PC-9 (cell line): ENCODE results near the gene ZNF319. TPM values are rescaled to one million over a fixed set of nuclear protein-coding genes. Genes with fewer than 3 reads are reported as not detected.

Experiments
- BruUV-seq: library from RNA; stranded (reverse); fragments of 400-500 nt; replicated peaks from 2 replicates; lab custom pipeline; 2021; lab: Mats Ljungman, UMichigan
- CTCF ChIA-PET: fragments of 300-600 bp; sonication (Branson Sonifier 250); formaldehyde crosslinking; loops from one replicate; lab custom pipeline; 2022; ENCODE audit warnings: antibody characterized with exemption; lab: Charles Lee
- POLR2A ChIA-PET: fragments of 300-600 bp; sonication (Branson Sonifier 250); formaldehyde crosslinking; loops from one replicate; lab custom pipeline; 2022; ENCODE audit warnings: antibody characterized with exemption; ENCODE audit not compliant: unreplicated experiment; lab: Charles Lee
- DNase-seq, 2 experiments: peaks; one replicate each; pipeline versions ENCODE4 v3.0.0 to v3.0.0-alpha.2; 2015 to 2022; ENCODE audit warnings: mixed read lengths in 1 of 2
- H2AFZ ChIP-seq: fragments of 200-600 bp; sonication (generic); 2 replicates; pipeline ENCODE4 v1.8.1; 2017; ENCODE audit warnings: antibody characterized with exemption
- H3F3A ChIP-seq: fragments of 200-600 bp; sonication (generic); 2 replicates; pipeline ENCODE4 v1.8.1; 2017; ENCODE audit warnings: antibody characterized with exemption, mild to moderate bottlenecking, low read depth; ENCODE audit not compliant: insufficient read depth
- H3K27ac ChIP-seq: fragments of 200-600 bp; sonication (generic); 2 replicates; pipeline ENCODE4 v1.6.1; 2016; ENCODE audit warnings: mixed run types
- H3K27me3 ChIP-seq: fragments of 200-600 bp; sonication (generic); 2 replicates; pipeline ENCODE4 v1.6.1; 2016; ENCODE audit warnings: low read depth, mixed run types; ENCODE audit not compliant: insufficient read depth
- H3K36me3 ChIP-seq: fragments of 200-600 bp; sonication (generic); 2 replicates; pipeline ENCODE4 v1.6.1; 2016; ENCODE audit warnings: low read depth, mixed run types
- H3K4me1 ChIP-seq: fragments of 200-600 bp; sonication (generic); replicated peaks from 2 replicates; pipeline ENCODE4 v1.6.1; 2016; ENCODE audit warnings: mixed run types; ENCODE audit not compliant: insufficient read depth
- H3K4me2 ChIP-seq: fragments of 200-600 bp; sonication (generic); 2 replicates; pipeline ENCODE4 v1.6.1; 2017; ENCODE audit warnings: mixed run types
- H3K4me3 ChIP-seq: fragments of 200-600 bp; sonication (generic); 2 replicates; pipeline ENCODE4 v1.6.1; 2016; ENCODE audit warnings: mixed run types
- H3K79me2 ChIP-seq: fragments of 200-600 bp; sonication (generic); 2 replicates; pipeline ENCODE4 v1.6.1; 2017; ENCODE audit warnings: low read depth, mixed run types
- H3K9me2 ChIP-seq: fragments of 200-600 bp; sonication (generic); 2 replicates; pipeline ENCODE4 v1.8.1; 2017; ENCODE audit warnings: mild to moderate bottlenecking; ENCODE audit not compliant: insufficient read depth
- H3K9me3 ChIP-seq: fragments of 200-600 bp; sonication (generic); 2 replicates; pipeline ENCODE4 v1.8.1; 2016; ENCODE audit warnings: low read depth; ENCODE audit not compliant: insufficient read depth
- H4K20me1 ChIP-seq: fragments of 200-600 bp; sonication (generic); 2 replicates; pipeline ENCODE4 v1.8.1; 2017; ENCODE audit not compliant: insufficient read depth
- EZH2 ChIP-seq: fragments of 200-600 bp; sonication (generic); IDR thresholded peaks from 2 replicates; pipeline ENCODE4 v1.8.0; 2017; ENCODE audit warnings: antibody characterized with exemption, low read depth
- intact Hi-C: fragments of 100-400 bp; cut with micrococcal nuclease; formaldehyde crosslinking; loops from one replicate; pipeline ENCODE4 v1.10.0; 2022; ENCODE audit not compliant: unreplicated experiment
- total RNA-seq: library from RNA; stranded (reverse); gene quantifications from 2 replicates; pipeline ENCODE4 v1.2.3, GENCODE V29; 2021
- TF ChIP-seq, protein P1 (sequence below): fragments of 200-600 bp; sonication (generic); conservative IDR thresholded peaks from 2 replicates; pipeline ENCODE4 v1.6.1; 2017; ENCODE audit warnings: mixed run types, antibody characterized with exemption, mild to moderate bottlenecking, moderate library complexity

ZNF319 gene
- total RNA-seq, 1 experiment from 2014 or later = 11.0 TPM

DNA sequence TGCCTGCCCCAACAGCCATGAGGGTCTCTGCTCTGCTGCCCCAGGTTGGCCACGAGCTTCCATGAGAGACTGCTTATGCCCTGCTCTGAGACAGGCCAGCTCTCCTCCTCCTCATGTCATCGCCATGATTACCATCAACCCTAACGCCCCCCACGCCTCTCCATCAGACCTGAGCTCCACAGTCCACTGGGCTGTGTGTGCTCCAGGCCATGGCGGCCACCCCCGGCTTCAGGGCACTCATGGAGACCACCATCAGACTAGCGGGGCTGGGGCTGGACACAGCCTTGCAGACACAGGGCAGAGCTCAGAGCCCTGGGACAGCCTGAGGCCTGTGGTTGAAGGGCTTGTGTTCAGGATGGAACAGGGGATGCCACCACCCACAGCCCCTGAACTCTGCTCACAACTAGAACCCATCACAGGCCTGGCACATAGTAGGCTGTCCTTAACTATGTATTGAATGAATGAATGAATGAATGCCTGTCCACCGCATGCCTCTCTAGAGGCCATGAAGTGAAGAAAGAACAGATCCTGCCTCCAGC is 44.1 kb downstream of the ZNF319 start:
- no peak for DNase-seq
- no peak overlapping the region for H3K4me3 ChIP-seq
- H3K27ac ChIP-seq = no peak overlapping the region
- no peaks in the 10 kb centered on the region for H3K79me2 ChIP-seq
- H3K27me3 ChIP-seq = no peaks in the 10 kb centered on the region
- no TSS peak for BruUV-seq
- H3K4me1 ChIP-seq = peaks cover 29% of the 10 kb centered on the region
- CTCF ChIA-PET = no interaction called here
- H4K20me1 ChIP-seq = no peaks in the 10 kb centered on the region
- H3K9me2 ChIP-seq = no peaks in the 10 kb centered on the region
- H2AFZ ChIP-seq = no peak overlapping the region
- no peaks in the 10 kb centered on the region for H3K9me3 ChIP-seq
- peaks cover 15% of the 10 kb centered on the region; the same call in 1 of the 2 replicates for H3F3A ChIP-seq
- H3K36me3 ChIP-seq = no peaks in the 10 kb centered on the region
- intact Hi-C loops = no loop called here
- TF ChIP-seq, protein P1, sequence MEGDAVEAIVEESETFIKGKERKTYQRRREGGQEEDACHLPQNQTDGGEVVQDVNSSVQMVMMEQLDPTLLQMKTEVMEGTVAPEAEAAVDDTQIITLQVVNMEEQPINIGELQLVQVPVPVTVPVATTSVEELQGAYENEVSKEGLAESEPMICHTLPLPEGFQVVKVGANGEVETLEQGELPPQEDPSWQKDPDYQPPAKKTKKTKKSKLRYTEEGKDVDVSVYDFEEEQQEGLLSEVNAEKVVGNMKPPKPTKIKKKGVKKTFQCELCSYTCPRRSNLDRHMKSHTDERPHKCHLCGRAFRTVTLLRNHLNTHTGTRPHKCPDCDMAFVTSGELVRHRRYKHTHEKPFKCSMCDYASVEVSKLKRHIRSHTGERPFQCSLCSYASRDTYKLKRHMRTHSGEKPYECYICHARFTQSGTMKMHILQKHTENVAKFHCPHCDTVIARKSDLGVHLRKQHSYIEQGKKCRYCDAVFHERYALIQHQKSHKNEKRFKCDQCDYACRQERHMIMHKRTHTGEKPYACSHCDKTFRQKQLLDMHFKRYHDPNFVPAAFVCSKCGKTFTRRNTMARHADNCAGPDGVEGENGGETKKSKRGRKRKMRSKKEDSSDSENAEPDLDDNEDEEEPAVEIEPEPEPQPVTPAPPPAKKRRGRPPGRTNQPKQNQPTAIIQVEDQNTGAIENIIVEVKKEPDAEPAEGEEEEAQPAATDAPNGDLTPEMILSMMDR = no peak
- TF ChIP-seq EZH2 = no peak
- POLR2A ChIA-PET = interaction anchor here (0.6 kb wide), 1 partner anchor 44 kb away, joined by 20 read pairs; no protein-coding TSS in a partner anchor
- no peak overlapping the region for H3K4me2 ChIP-seq

DNA sequence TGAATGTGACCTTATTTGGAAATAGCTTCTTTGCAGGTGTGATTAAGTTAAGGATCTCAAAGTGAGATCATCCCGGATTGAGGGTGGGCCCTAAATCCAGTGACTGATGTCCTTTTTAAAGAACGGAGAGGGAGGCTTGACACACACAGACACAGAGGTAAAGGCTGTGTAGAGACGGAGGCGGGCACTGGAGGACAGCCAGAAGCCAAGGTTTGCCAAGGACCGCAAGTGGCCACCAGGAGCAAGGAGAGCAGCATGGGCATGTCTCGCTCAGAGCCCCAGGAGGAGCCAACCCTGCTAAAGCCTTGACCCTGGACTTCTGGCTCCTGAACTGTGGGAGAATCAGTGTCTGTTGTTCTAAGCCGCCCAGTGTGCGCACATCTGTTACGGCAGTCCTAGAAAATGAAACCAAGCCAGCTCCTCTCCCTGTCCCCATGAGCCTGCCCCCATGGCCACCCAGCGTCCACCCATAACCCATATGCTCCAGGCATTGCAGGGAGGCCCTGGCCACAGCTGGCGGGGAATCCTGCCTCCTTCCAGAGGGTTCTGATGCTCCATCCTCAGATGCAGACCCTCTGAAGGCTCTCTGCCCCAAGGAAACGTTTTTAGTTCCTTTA is 44.8 kb downstream of the ZNF319 start:
- no peak for TF ChIP-seq EZH2
- TF ChIP-seq, protein P1 = no peak
- Histone ChIP-seq H3K9me3 (no peaks in the 10 kb centered on the region), H3K4me3 (no peak overlapping the region)

DNA sequence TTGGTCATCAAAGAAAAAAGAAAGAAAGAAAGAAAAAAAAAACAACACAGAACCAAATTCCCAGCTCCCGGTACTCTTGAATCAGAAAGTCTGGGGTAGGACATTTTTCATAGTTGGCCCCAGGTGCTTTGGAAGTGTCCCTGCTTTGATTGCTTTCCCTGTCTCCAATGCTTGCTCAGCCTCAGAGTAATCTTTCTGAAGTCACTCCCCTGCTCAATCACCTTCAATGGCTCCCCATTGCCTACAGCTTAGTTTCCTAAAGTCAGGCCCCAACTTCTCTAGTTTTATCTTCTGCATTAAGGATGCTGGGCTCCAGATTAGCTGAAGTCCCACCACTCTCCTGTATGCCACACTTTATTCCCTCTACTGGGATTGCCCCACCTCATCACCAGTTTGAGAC is 46.6 kb downstream of the ZNF319 start:
- Histone ChIP-seq H3K4me1 (peaks cover 19% of the 10 kb centered on the region), H3K36me3 (no peaks in the 10 kb centered on the region), H2AFZ (no peak overlapping the region), H3K27me3 (no peaks in the 10 kb centered on the region), H3K9me3 (no peaks in the 10 kb centered on the region), H3K9me2 (no peaks in the 10 kb centered on the region), H3K79me2 (no peaks in the 10 kb centered on the region), H3K27ac (no peak overlapping the region), H3K4me3 (no peak overlapping the region), H3K4me2 (no peak overlapping the region), H3F3A (peaks cover 14% of the 10 kb centered on the region; the same call in 1 of the 2 replicates), H4K20me1 (no peaks in the 10 kb centered on the region)
- DNase-seq = no peak
- ChIA-PET POLR2A (interaction anchor here (0.7 kb wide), 1 partner anchor 613 kb away, joined by 6 read pairs; no protein-coding TSS in a partner anchor), CTCF (no interaction called here)
- intact Hi-C loops = no loop called here
- no peak for TF ChIP-seq EZH2
- TF ChIP-seq, protein P1 = no peak
- no TSS peak for BruUV-seq

More for the DNA sequence above, 44.8 kb downstream of the ZNF319 start:
- BruUV-seq = no TSS peak
- no peaks in the 10 kb centered on the region for H3K9me2 ChIP-seq
- no peaks in the 10 kb centered on the region for H3K27me3 ChIP-seq
- POLR2A ChIA-PET = interaction anchor here (0.6 to 0.7 kb wide), 2 partner anchors 11 to 44 kb away, joined by 5 to 20 read pairs; no protein-coding TSS in a partner anchor
- intact Hi-C loops = no loop called here
- peak in 1 of 2 experiments; percentile 39 for DNase-seq
- no peak overlapping the region for H2AFZ ChIP-seq
- CTCF ChIA-PET = no interaction called here
- no peak overlapping the region for H3K4me2 ChIP-seq
- H3K27ac ChIP-seq = no peak overlapping the region
- peaks cover 18% of the 10 kb centered on the region; the same call in 1 of the 2 replicates for H3F3A ChIP-seq
- H3K36me3 ChIP-seq = no peaks in the 10 kb centered on the region
- H3K79me2 ChIP-seq = no peaks in the 10 kb centered on the region
- H3K4me1 ChIP-seq = peaks cover 29% of the 10 kb centered on the region
- H4K20me1 ChIP-seq = no peaks in the 10 kb centered on the region
